Naive B cell (primary cell): ENCODE measurements around the gene HRAS. TPM values are rescaled to one million over a fixed set of nuclear protein-coding genes. Genes with fewer than 3 reads are reported as not detected.

Experiments used
- ATAC-seq, 2 donors: fragments of 150-1000 bp; cut with Tn5 transposase; 2 replicates each; pipeline ENCODE4 v1.10.0; 2021; ENCODE audit warnings: low read depth in 2 of 2, mild to moderate bottlenecking in 2 of 2, moderate library complexity in 2 of 2
- DNase-seq: peaks from one replicate; pipeline ENCODE4 v3.0.0; 2022
- H3K27ac Mint-ChIP-seq, 6 donors: one replicate each; pipeline ENCODE4 v1.8.0; 2020 to 2022; ENCODE audit warnings: mild to moderate bottlenecking in 6 of 6, mixed read lengths in 6 of 6, moderate library complexity in 5 of 6, inconsistent platforms in 2 of 6
- H3K27me3 Mint-ChIP-seq, 3 donors: one replicate each; pipeline ENCODE4 v1.8.0; 2021 to 2022; ENCODE audit warnings: mixed read lengths in 3 of 3, mild to moderate bottlenecking in 1 of 3
- H3K36me3 Mint-ChIP-seq, 2 donors: one replicate each; pipeline ENCODE4 v1.8.0; 2020 to 2022; ENCODE audit warnings: mixed read lengths in 2 of 2, inconsistent platforms in 1 of 2, mild to moderate bottlenecking in 1 of 2
- H3K4me1 Mint-ChIP-seq, 3 donors: one replicate each; pipeline ENCODE4 v1.8.0; 2020 to 2022; ENCODE audit warnings: mixed read lengths in 3 of 3, inconsistent platforms in 1 of 3, mild to moderate bottlenecking in 1 of 3, moderate library complexity in 1 of 3
- H3K4me3 Mint-ChIP-seq, 8 donors: one replicate each; pipeline ENCODE4 v1.8.0; 2020 to 2022; ENCODE audit warnings: mild to moderate bottlenecking in 8 of 8, mixed read lengths in 8 of 8, moderate library complexity in 8 of 8, inconsistent platforms in 2 of 8
- H3K9me3 Mint-ChIP-seq, 7 donors: one replicate each; pipeline ENCODE4 v1.8.0; 2020 to 2022; ENCODE audit warnings: mixed read lengths in 7 of 7, mild to moderate bottlenecking in 5 of 7, inconsistent platforms in 2 of 7, moderate library complexity in 1 of 7
- polyA plus RNA-seq, 6 donors: library from polyadenylated mRNA; unstranded; fragments of 300-500 nt; fragmentation: Illumina TruSeq; gene quantifications; one replicate each; pipeline ENCODE4 v1.2.3, GENCODE V29; 2021; ENCODE audit warnings: low read depth in 6 of 6

The HRAS gene
- 10 to 100 TPM; 11.2 to 25.1 (median 13.8) TPM for polyA plus RNA-seq

- ATAC-seq: peak; percentile 73 to 74
- no peaks in the 10 kb centered on the region for H3K9me3 Mint-ChIP-seq
Observed at GRCh38 chr11:535519-536454, at the start of gene HRAS. Gene HRAS (minus strand): TSS chr11:535576.

GRCh38 chr11:584287-584686, 48.9 kb upstream of the HRAS start:
- H3K4me3 Mint-ChIP-seq: no peak overlapping the region
- no peak for DNase-seq
- H3K27me3 Mint-ChIP-seq: no peaks in the 10 kb centered on the region
- no peak overlapping the region for H3K27ac Mint-ChIP-seq
- H3K36me3 Mint-ChIP-seq: peaks cover 0 to 3% of the 10 kb centered on the region in 2 donors
- H3K9me3 Mint-ChIP-seq: no peaks in the 10 kb centered on the region
- no peak for ATAC-seq
- peaks cover 13 to 27% (median 24%) of the 10 kb centered on the region in 3 donors for H3K4me1 Mint-ChIP-seq

More at GRCh38 chr11:535519-536454, at the start of gene HRAS:
- Mint-ChIP-seq H3K27me3 (no peaks in the 10 kb centered on the region), H3K36me3 (no peaks in the 10 kb centered on the region), H3K4me3 (peak within 1 kb of the TSS; percentile 84 to 99 (median 96)), H3K27ac (peak within 1 kb of the TSS; percentile 98 to 100 (median 100)), H3K4me1 (peaks cover 22 to 41% (median 22%) of the 10 kb centered on the region in 3 donors)
- DNase-seq: peak; percentile 97

- Mint-ChIP-seq H3K27me3 (no peaks in the 10 kb centered on the region), H3K9me3 (no peaks in the 10 kb centered on the region), H3K4me3 (no peak overlapping the region), H3K27ac (peak overlapping the region in 2 of 6 donors; percentile 66 to 67), H3K4me1 (peaks cover 13 to 46% (median 40%) of the 10 kb centered on the region in 3 donors), H3K36me3 (no peaks in the 10 kb centered on the region)
- no peak for DNase-seq
- ATAC-seq: no peak
Observed at GRCh38 chr11:581752-582151, 46.4 kb upstream of the HRAS start.

GRCh38 chr11:581342-581741, 46.0 kb upstream of the HRAS start:
- H3K9me3 Mint-ChIP-seq: no peaks in the 10 kb centered on the region
- no peaks in the 10 kb centered on the region for H3K27me3 Mint-ChIP-seq
- H3K4me3 Mint-ChIP-seq: peak overlapping the region in 2 of 8 donors; percentile 33 to 55
- H3K27ac Mint-ChIP-seq: no peak overlapping the region
- H3K4me1 Mint-ChIP-seq: peaks cover 13 to 46% (median 40%) of the 10 kb centered on the region in 3 donors
- ATAC-seq (no peak), DNase-seq (no peak)
- H3K36me3 Mint-ChIP-seq: no peaks in the 10 kb centered on the region

GRCh38 chr11:579830-580601, 44.6 kb upstream of the HRAS start:
- no peaks in the 10 kb centered on the region for H3K9me3 Mint-ChIP-seq
- peaks cover 0 to 4% (median 3%) of the 10 kb centered on the region in 3 donors for H3K27me3 Mint-ChIP-seq
- H3K36me3 Mint-ChIP-seq: no peaks in the 10 kb centered on the region
- peaks cover 16 to 49% (median 42%) of the 10 kb centered on the region in 3 donors for H3K4me1 Mint-ChIP-seq
- H3K27ac Mint-ChIP-seq: peak overlapping the region in 1 of 6 donors; percentile 50
- peak overlapping the region in 5 of 8 donors; percentile 36 to 84 (median 75) for H3K4me3 Mint-ChIP-seq
- ATAC-seq (no peak), DNase-seq (no peak)

GRCh38 chr11:578276-579035, 43.1 kb upstream of the HRAS start:
- Mint-ChIP-seq H3K4me1 (peaks cover 25 to 54% (median 49%) of the 10 kb centered on the region in 3 donors), H3K27ac (peak overlapping the region in 5 of 6 donors; percentile 27 to 52 (median 38)), H3K36me3 (no peaks in the 10 kb centered on the region), H3K27me3 (peaks cover 0 to 15% (median 15%) of the 10 kb centered on the region in 3 donors), H3K4me3 (peak overlapping the region; percentile 65 to 93 (median 85)), H3K9me3 (no peaks in the 10 kb centered on the region)
- ATAC-seq (no peak), DNase-seq (no peak)

GRCh38 chr11:577611-577894, 42.2 kb upstream of the HRAS start:
- Mint-ChIP-seq H3K27ac (peak overlapping the region in 5 of 6 donors; percentile 41 to 73 (median 63)), H3K27me3 (peaks cover 0 to 15% (median 15%) of the 10 kb centered on the region in 3 donors), H3K4me3 (peak overlapping the region; percentile 76 to 93 (median 86)), H3K36me3 (no peaks in the 10 kb centered on the region), H3K9me3 (no peaks in the 10 kb centered on the region), H3K4me1 (peaks cover 25 to 54% (median 49%) of the 10 kb centered on the region in 3 donors)
- ATAC-seq (no peak), DNase-seq (no peak)

GRCh38 chr11:576811-577610, 41.6 kb upstream of the HRAS start:
- Mint-ChIP-seq H3K4me3 (peak overlapping the region; percentile 76 to 93 (median 86)), H3K36me3 (no peaks in the 10 kb centered on the region), H3K27ac (peak overlapping the region; percentile 41 to 74 (median 62)), H3K4me1 (peaks cover 25 to 54% (median 47%) of the 10 kb centered on the region in 3 donors), H3K27me3 (peaks cover 0 to 15% (median 15%) of the 10 kb centered on the region in 3 donors), H3K9me3 (no peaks in the 10 kb centered on the region)
- ATAC-seq (no peak), DNase-seq (no peak)

- H3K27ac Mint-ChIP-seq: peak within 1 kb of the TSS; percentile 95 to 100 (median 98)
- H3K36me3 Mint-ChIP-seq: no peaks in the 10 kb centered on the region
- DNase-seq: peak; percentile 96
- ATAC-seq: peak; percentile 87 to 91
- H3K4me1 Mint-ChIP-seq: peaks cover 19 to 47% (median 42%) of the 10 kb centered on the region in 3 donors
- peak within 1 kb of the TSS; percentile 85 to 99 (median 98) for H3K4me3 Mint-ChIP-seq
- no peaks in the 10 kb centered on the region for H3K9me3 Mint-ChIP-seq
- H3K27me3 Mint-ChIP-seq: peaks cover 0 to 15% (median 15%) of the 10 kb centered on the region in 3 donors
Observed at GRCh38 chr11:575996-576768, 40.8 kb upstream of the HRAS start, which contains the start of gene PHRF1. Gene PHRF1 (plus strand): TSS chr11:576470. CDS start chr11:581513, 5,043 bp downstream.

- Mint-ChIP-seq H3K36me3 (no peaks in the 10 kb centered on the region), H3K27me3 (peaks cover 0 to 15% (median 15%) of the 10 kb centered on the region in 3 donors), H3K4me1 (peaks cover 16 to 40% (median 39%) of the 10 kb centered on the region in 3 donors), H3K9me3 (no peaks in the 10 kb centered on the region), H3K4me3 (peak overlapping the region; percentile 75 to 96 (median 86)), H3K27ac (peak overlapping the region in 3 of 6 donors; percentile 76 to 95 (median 93))
- DNase-seq: peak; percentile 60
- ATAC-seq: peak; percentile 35 to 39
Observed at GRCh38 chr11:575313-575995, 40.1 kb upstream of the HRAS start.
